DOHH2 (cell line): ENCODE results near the gene STX7.

Experiments used
- H3F3A ChIP-seq: fragments of 200-600 bp; sonication (generic), shearing (Covaris generic); 2 replicates; pipeline ENCODE4 v1.6.0; 2016; ENCODE audit warnings: antibody characterized with exemption, mild to moderate bottlenecking; ENCODE audit not compliant: control insufficient read depth, insufficient read depth
- H3K27ac ChIP-seq: fragments of 200-600 bp; sonication (generic); 2 replicates; pipeline ENCODE4 v1.5.1; 2014; ENCODE audit warnings: low read depth, mild to moderate bottlenecking, low read length, moderate library complexity
- H3K27me3 ChIP-seq: fragments of 200-600 bp; sonication (generic); 2 replicates; pipeline ENCODE4 v1.6.1; 2014; ENCODE audit warnings: mild to moderate bottlenecking, low read length, mixed read lengths; ENCODE audit not compliant: control insufficient read depth
- H3K36me3 ChIP-seq: fragments of 200-600 bp; sonication (generic); 2 replicates; pipeline ENCODE4 v1.6.1; 2014; ENCODE audit warnings: mild to moderate bottlenecking, low read length, moderate library complexity, mixed read lengths; ENCODE audit not compliant: control insufficient read depth
- H3K4me1 ChIP-seq: fragments of 200-600 bp; sonication (generic); 2 replicates; pipeline ENCODE4 v1.6.1; 2014; ENCODE audit warnings: mild to moderate bottlenecking, low read length, mixed read lengths; ENCODE audit not compliant: control insufficient read depth
- H3K4me2 ChIP-seq: fragments of 200-600 bp; sonication (generic); 2 replicates; pipeline ENCODE4 v1.6.0; 2014; ENCODE audit warnings: mild to moderate bottlenecking, low read length, moderate library complexity
- H3K4me3 ChIP-seq: fragments of 200-600 bp; sonication (generic); 2 replicates; pipeline ENCODE4 v1.5.1; 2014; ENCODE audit warnings: mild to moderate bottlenecking, low read length, mixed read lengths
- H3K79me2 ChIP-seq: fragments of 200-600 bp; sonication (generic); 2 replicates; pipeline ENCODE4 v1.6.1; 2014; ENCODE audit warnings: mild to moderate bottlenecking, low read length, mixed read lengths; ENCODE audit not compliant: control insufficient read depth
- H3K9me2 ChIP-seq: fragments of 200-600 bp; sonication (generic); replicated peaks from 2 replicates; pipeline ENCODE4 v1.6.1; 2014; ENCODE audit warnings: mild to moderate bottlenecking, low read length, mixed read lengths; ENCODE audit not compliant: control insufficient read depth
- H3K9me3 ChIP-seq: fragments of 200-600 bp; sonication (generic); 2 replicates; pipeline ENCODE4 v1.6.1; 2014; ENCODE audit warnings: antibody characterized with exemption, low read length, mixed read lengths; ENCODE audit not compliant: control insufficient read depth, insufficient read depth
- H4K20me1 ChIP-seq: fragments of 200-600 bp; sonication (generic); 2 replicates; pipeline ENCODE4 v1.6.0; 2014; ENCODE audit warnings: low read depth, mild to moderate bottlenecking, antibody characterized with exemption, low read length, moderate library complexity; ENCODE audit not compliant: control insufficient read depth, insufficient read depth
- CTCF ChIP-seq: fragments of 200-600 bp; sonication (generic); IDR thresholded peaks from one replicate; pipeline ENCODE4 v1.5.1; 2014; ENCODE audit warnings: antibody characterized with exemption, mild to moderate bottlenecking, low read depth, low read length; ENCODE audit not compliant: poor library complexity, severe bottlenecking
- EZH2phosphoT487 ChIP-seq: fragments of 200-600 bp; sonication (generic); IDR thresholded peaks from 2 replicates; pipeline ENCODE4 v1.6.1; 2017; ENCODE audit warnings: borderline replicate concordance, mild to moderate bottlenecking, antibody characterized with exemption, low read length, moderate library complexity, mixed read lengths

Gene STX7

DNA sequence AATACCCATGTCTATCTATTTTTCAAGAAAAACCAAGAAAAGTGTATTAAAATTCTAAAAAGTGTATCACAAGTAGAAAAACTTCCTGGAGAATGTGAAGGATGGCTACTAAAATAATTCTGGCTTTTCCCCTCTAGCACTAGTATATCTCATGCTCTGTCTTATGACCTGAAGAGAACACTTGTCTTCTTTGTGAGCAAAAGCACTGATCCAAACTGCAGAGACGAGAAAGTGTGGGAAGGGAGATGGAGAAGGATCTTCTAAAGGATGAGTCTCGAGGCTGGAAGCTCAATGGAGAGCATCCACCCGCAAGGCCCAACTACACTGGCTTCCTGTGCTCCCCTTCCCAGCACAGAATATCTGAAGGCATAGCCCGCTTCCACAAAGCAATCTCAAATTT is 23.5 kb downstream of the STX7 start:
- Histone ChIP-seq H3K4me3 (no peak overlapping the region), H3F3A (peaks cover 48% of the 10 kb centered on the region), H3K9me3 (peaks cover 17% of the 10 kb centered on the region), H3K4me1 (peaks cover 97% of the 10 kb centered on the region), H4K20me1 (no peaks in the 10 kb centered on the region), H3K36me3 (peaks cover 99% of the 10 kb centered on the region), H3K27me3 (no peaks in the 10 kb centered on the region), H3K9me2 (no peaks in the 10 kb centered on the region), H3K4me2 (peak overlapping the region; percentile 94), H3K27ac (peak overlapping the region; percentile 98), H3K79me2 (peaks cover 100% of the 10 kb centered on the region)
- TF ChIP-seq CTCF (no peak), EZH2phosphoT487 (no peak)

- peaks cover 48% of the 10 kb centered on the region for H3F3A ChIP-seq
- peaks cover 98% of the 10 kb centered on the region for H3K36me3 ChIP-seq
- peak overlapping the region; percentile 37 for H3K27ac ChIP-seq
- TF ChIP-seq EZH2phosphoT487 (no peak), CTCF (no peak)
- H3K27me3 ChIP-seq = no peaks in the 10 kb centered on the region
- peaks cover 100% of the 10 kb centered on the region for H3K79me2 ChIP-seq
- H3K9me2 ChIP-seq = no peaks in the 10 kb centered on the region
- H3K4me3 ChIP-seq = peak overlapping the region; percentile 4; the same call in 1 of the 2 replicates
- no peaks in the 10 kb centered on the region; the same call in 1 of the 2 replicates for H4K20me1 ChIP-seq
- H3K4me2 ChIP-seq = 0 out of 2 replicates have a peak overlapping the region, but pooled peaks have one; percentile 21
- H3K9me3 ChIP-seq = peaks cover 11% of the 10 kb centered on the region
- peaks cover 97% of the 10 kb centered on the region for H3K4me1 ChIP-seq
Observed at GRCh38 chr6:132487762-132488161, 25.2 kb downstream of the STX7 start.

GRCh38 chr6:132484680-132485018 is 28.3 kb downstream of the STX7 start:
- TF ChIP-seq EZH2phosphoT487 (no peak), CTCF (no peak)
- peak overlapping the region; percentile 76 for H3K4me2 ChIP-seq

More at GRCh38 chr6:132484680-132485018, 28.3 kb downstream of the STX7 start:
- Histone ChIP-seq H3K4me3 (peak overlapping the region; percentile 57), H4K20me1 (peaks cover 5% of the 10 kb centered on the region; the same call in 1 of the 2 replicates), H3K27ac (peak overlapping the region; percentile 76), H3K36me3 (peaks cover 98% of the 10 kb centered on the region), H3K4me1 (peaks cover 96% of the 10 kb centered on the region), H3K9me3 (peaks cover 11% of the 10 kb centered on the region), H3K27me3 (no peaks in the 10 kb centered on the region), H3K9me2 (no peaks in the 10 kb centered on the region), H3F3A (peaks cover 38% of the 10 kb centered on the region), H3K79me2 (peaks cover 100% of the 10 kb centered on the region)
